GM18519 (cell line): ENCODE data around the gene NME3.

Experiments used
- ATAC-seq: cut with Tn5 transposase; IDR thresholded peaks from one replicate; pipeline ENCODE4 v1.9.1; 2021; ENCODE audit warnings: mild to moderate bottlenecking, moderate library complexity; ENCODE audit not compliant: unreplicated experiment, low FRiP score

NME3 gene

DNA sequence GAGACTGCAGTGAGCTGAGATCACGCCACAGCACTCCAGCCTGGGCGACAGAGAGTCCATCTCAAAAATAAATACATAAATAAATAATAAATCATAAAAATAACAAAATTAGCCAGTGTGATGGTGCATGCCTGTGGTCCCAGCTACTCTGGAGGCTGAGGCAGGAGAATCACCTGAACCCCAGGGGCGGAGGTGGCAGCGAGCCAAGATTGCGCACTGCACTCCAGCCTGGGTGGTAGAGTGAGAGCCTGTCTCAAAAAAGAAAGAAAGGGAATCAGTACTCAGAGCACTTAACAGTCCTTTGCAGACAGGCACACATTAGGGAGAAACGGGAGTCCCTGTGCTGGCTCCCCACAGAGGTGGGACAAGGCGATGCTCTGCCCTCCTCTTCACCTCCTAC lies 40.3 kb downstream of the NME3 start:
- ATAC-seq: no peak

DNA sequence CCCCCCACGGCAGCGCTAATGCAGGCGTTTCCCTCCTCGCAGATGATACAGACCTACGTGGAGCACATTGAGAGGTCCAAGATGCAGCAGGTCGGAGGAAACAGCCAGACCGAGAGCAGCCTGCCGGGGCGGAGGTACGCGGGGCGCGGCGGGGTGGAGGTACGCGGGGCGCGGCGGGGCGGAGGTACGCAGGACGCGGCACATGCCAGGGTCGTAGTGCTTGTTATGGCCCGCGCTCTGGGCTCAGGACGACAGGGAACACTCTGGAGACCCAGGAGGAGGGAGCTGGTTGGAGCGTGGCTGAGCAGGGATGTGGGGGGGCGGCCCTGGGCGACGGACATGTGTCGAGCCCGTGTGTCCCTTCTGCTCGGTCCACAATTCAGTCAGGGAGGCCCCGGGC lies 41.9 kb downstream of the NME3 start:
- no peak for ATAC-seq

DNA sequence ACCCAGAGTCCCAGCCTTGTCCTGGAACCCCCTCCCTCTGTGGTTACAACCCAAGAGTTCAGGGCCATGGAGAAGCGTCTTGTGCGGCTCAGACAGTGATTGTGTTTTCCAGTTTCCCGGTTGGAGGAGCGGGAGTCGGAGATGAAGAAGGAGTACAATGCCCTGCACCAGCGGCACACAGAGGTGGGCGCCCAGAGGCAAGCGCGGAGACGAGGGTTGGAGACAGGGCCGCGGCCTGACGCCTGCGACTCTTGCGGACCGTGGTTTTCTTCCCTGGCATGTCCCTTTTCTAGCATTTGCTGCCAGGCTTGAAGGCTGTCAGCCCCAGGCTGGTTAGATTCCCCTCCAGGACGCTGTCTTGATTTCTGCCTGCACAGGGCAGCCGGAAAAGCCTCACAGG lies 42.3 kb downstream of the NME3 start:
- ATAC-seq: no peak

DNA sequence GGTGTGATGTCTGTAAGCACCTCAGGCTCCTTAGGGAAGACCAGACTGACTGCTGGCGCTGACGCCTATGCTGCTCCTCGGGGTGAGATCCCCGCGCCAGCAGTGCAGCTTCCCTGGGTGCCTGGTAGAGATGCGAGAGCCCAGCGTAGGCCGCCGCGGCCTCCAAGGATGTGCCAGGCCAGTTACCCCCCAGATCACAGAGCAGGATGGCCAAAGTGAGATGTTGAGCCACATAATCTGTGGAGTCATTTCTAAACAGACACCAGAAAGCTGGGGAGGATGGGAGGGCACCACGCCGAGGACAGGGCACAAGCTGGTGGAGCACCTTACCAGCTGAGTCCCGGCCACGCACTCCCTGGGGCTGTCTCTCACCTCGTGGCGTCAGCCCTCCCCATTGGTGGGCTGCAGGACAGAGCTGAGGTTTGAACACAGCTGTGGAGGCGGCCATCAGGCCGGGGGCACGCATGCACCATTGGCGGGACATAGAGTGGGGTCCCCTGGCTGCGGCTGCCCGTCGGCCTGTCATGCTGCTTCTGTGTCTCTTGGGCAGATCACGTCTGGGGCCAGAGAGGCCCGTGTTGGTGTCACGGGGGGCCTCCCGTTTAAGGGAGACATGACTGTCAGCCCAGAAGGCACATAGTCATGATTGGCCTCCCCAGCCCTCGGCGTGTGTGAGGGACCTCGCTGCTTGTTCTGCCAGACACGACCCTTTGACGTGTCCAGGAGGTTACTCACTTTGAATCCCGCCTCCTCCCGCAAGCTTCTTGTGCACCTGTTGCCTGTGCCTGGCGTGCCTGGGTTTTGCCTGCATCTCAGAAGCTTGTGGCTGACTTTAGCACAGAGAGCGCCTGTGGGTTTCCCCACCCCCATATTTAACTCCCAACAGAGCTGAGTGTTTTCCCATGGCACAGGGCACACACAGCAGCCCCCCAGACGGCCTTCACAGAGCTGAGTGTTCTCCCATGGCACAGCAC lies 43.4 kb downstream of the NME3 start:
- ATAC-seq: no peak

DNA sequence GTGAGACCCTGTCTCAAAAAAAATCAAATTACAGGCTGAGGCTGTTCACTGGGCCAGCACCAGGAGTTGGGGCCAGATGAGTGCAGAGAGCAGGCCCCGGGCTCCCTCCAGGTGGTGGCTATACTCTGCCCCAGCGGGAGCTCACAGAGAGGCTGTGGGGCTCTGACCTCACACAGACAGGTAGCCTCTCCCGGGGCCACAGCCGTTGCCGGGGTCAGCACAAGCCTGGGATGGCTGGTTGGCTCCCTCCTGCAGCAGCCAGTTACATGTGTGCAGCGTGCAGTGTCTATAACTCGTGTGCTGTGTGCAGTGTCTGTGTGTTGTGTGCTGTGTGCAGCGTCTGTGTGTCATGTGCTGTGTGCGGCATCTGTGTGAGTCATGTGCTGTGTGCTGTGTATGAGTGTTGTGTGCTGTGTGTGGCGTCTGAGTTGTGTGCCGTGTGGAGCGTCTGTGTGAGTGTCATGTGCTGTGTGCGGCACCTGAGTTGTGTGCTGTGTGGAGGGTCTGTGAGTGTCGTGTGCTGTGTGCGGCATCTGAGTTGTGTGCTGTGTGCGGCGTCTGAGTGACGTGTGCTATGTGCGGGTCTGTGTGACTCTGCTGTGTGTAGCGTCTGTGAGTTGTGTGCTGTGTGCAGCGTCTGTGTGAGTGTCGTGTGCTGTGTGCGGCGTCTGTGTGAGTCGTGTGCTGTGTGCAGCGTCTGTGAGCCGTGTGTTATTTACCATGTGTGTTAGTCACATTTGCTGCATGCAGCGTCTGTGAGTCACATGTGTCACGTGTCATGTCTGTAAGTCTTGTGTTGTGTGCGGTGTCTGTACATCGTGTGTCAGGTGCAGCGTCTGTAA lies 44.5 kb downstream of the NME3 start:
- ATAC-seq: no peak

DNA sequence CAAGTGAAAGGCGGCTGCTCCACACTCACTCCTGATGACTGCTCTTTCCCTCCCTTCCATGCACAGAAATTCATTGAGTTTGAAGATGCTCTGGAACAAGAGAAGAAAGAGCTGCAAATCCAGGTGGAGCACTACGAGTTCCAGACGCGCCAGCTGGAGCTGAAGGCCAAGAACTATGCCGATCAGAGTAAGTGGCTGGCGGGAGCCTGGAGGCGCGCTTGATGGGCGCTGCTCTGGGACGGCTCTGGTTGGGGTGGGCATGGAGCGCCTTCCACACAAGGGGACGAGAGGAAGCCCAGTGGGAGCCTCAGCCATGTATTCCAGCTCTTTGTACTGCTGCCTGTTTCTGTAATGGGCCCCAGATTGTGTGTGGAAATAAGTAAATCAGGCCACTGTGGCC lies 46.9 kb downstream of the NME3 start:
- ATAC-seq: no peak

DNA sequence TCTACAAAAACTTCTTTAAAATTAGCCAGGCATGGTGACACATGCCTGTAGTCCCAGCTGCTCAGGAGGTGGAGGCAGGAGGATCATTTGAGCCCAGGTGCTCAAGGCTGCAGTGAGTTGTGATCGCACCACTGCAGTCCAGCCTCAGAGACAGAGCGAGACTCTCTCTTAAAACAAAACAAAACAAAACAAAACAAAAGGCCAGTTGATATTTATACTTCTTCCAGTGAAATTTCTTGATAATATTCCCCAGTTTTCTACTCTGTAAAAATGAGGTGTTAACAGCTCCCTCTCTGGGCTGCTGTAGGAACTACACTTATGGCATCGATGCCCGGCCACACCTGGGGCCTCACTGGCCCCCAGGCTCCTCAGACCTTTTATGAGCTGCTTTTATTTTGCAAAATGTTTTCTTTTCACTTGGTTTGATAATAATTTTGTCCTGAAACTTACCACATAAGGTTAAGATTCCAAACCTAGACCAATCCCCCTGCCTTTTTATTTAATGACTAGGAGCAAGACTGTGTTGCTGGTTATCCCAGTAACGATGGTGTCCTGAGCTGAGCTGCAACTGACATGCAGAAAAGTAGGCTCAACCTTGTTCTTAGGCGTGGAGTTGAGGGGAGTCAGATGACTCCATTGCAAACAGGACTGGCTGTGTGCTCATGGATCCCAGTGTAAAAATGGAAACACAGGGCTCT lies 47.7 kb downstream of the NME3 start:
- ATAC-seq: no peak

DNA sequence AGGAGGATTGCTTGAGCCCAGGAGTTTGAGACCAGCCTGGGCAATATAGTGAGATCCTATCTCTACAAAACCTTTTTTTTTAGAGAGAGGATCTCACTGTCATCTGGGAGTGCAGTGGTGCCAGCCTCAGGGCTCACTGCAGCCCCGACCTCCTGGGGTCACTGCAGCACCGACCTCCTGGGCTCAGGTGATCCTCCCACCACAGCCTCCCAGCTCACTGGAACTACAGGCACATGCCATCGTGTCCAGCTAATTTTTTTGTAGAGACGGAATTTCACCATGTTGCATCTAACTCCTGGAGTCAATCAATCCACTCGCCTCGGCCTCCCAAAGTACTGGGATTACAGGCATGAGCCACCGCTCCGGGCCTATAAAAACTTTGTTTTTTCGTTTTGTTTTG lies 50.0 kb downstream of the NME3 start:
- ATAC-seq: no peak
